ENCODE results near the gene NPM1. TPM values are rescaled to one million over a fixed set of nuclear protein-coding genes. Genes with fewer than 3 reads are reported as not detected.
A peak's percentile ranks its signal among the peaks of the same experiment; 100 is the strongest.

NPM1 gene
- total RNA-seq, 6 donors from 2014 or later = 289 to 646 (median 517) TPM

DNA sequence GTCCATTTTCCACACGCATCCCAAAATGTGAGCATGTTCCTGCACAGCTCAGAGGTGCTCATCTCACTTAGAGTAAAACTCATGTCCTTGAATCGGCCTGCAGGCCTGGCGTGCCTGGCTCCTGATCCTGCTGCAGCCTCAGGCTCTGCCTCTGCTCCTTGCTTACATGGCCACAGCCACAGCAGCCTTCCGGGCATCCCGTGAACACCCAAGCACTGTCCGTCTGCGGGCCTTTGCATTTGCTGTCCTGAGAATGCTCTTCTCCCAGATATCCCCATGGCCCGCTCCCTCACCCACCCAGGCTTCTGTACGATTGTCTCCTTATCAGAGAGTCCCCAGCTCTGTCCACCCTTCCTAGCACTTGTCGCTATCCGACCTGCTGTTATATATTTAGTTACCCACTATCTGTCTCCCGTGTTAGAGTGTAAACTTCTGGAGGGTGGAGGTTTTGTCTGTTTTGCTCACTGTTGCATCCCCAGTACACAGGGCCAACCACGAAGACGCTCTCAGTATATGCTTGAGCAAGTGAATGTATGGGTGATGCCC is 53.7 kb downstream of the NPM1 start:
- TF ChIP-seq POLR2AphosphoS5 (IDR thresholded peaks at IDR 0.05) (no peak), EP300 (IDR thresholded peaks at IDR 0.05) (no peak), CTCF (IDR thresholded peaks at IDR 0.05) (no peak)
- Histone ChIP-seq H3K27ac (no peak overlapping the region), H3K4me1 (peaks cover 0 to 4% (median 0%) of the 10 kb centered on the region in 4 donors), H3K9me3 (no peaks in the 10 kb centered on the region), H3K36me3 (no peaks in the 10 kb centered on the region), H3K27me3 (no peaks in the 10 kb centered on the region), H3K4me3 (no peak overlapping the region)
- ATAC-seq (ENCODE audit: low FRiP score in 2 of 2) (no peak), DNase-seq (no peak)
- WGBS, 2 donors = 87 to 91% methylated on average over 12 to 14 of the region's 14 CpGs

DNA sequence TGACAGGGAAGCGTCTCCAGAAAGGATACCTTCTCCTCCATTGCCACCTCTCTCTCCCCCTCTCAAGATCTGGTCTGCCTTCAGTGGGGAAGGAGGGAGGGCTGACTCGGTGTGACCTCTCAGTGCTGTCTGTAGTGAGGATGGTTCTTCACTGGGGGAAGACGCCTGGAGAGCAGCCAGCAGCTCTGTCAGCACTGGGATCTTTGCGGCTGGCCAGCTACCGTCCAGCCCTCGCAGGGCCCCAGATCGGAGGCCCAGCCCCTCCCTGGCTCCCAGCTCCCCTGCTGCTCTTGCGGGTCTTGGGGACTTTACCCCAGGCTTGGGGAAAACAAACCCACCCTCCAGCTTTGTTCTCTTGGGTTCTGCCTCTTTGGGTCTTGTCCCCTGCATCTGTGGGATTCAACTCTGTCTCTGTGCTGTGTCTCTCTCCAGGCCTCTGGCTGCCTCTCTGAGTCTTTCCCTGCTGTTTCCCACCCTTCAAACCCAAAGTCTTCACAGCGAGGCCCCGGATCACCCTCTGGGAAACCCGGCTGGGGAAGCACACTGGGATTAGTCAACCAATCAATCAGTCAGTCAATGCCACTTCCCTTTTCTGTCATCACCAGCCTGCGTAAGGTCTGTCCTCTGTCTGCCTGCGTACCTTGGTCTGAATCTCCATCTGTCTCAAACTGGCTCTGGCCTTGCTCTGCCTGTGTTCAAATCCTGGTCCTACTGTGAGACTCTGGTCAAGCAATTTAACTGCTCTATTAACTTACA is 54.8 kb downstream of the NPM1 start:
- H3K27me3 ChIP-seq = no peaks in the 10 kb centered on the region
- DNase-seq = no peak
- ATAC-seq (ENCODE audit: low FRiP score in 2 of 2) = no peak
- H3K4me3 ChIP-seq = no peak overlapping the region
- H3K36me3 ChIP-seq = no peaks in the 10 kb centered on the region
- TF ChIP-seq EP300 (IDR thresholded peaks at IDR 0.05) (no peak), POLR2A (IDR thresholded peaks at IDR 0.05) (no peak), CTCF (IDR thresholded peaks at IDR 0.05) (no peak), POLR2AphosphoS5 (IDR thresholded peaks at IDR 0.05) (no peak)
- no peaks in the 10 kb centered on the region for H3K4me1 ChIP-seq
- H3K27ac ChIP-seq = no peak overlapping the region
- no peaks in the 10 kb centered on the region for H3K9me3 ChIP-seq
- WGBS, 2 donors = 62% methylated on average over 12 to 13 of the region's 13 CpGs

DNA sequence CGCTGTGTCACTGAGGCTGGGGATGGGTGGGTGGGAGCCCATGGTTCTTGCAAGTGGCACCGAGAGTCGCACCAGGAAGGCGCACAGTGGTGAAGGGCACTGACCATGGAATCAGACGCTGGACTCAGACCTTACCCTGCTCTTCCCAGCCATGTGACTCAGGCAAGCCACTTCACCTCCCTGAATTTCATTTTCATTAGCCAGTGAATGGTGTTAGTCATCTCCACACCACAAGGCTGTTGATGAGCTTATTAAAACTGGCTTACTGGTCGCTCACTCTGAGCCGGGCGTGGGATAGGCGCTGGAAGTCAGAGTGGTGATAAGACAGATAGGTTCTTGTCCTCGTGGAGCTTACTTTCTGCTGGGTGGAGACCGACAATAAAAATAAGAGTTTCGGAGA is 56.9 kb downstream of the NPM1 start:
- no peaks in the 10 kb centered on the region for H3K27me3 ChIP-seq
- no peaks in the 10 kb centered on the region for H3K4me1 ChIP-seq
- DNase-seq (no peak), ATAC-seq (ENCODE audit: low FRiP score in 2 of 2) (peak in 1 of 2 donors; percentile 20)
- no peaks in the 10 kb centered on the region for H3K9me3 ChIP-seq
- H3K4me3 ChIP-seq = no peak overlapping the region
- TF ChIP-seq POLR2A (IDR thresholded peaks at IDR 0.05) = no peak
- no peak for TF ChIP-seq EP300 (IDR thresholded peaks at IDR 0.05)
- TF ChIP-seq CTCF (IDR thresholded peaks at IDR 0.05) = no peak
- no peak for TF ChIP-seq POLR2AphosphoS5 (IDR thresholded peaks at IDR 0.05)
- WGBS, 2 donors = 92 to 96% methylated on average over 12 of the region's 12 CpGs
- H3K27ac ChIP-seq = no peak overlapping the region
- no peaks in the 10 kb centered on the region for H3K36me3 ChIP-seq

- Histone ChIP-seq H3K27ac (no peak overlapping the region), H3K9me3 (no peaks in the 10 kb centered on the region), H3K4me3 (no peak overlapping the region), H3K4me1 (peaks cover 0 to 11% (median 4%) of the 10 kb centered on the region in 4 donors), H3K36me3 (no peaks in the 10 kb centered on the region), H3K27me3 (no peaks in the 10 kb centered on the region)
- no peak for TF ChIP-seq POLR2AphosphoS5 (IDR thresholded peaks at IDR 0.05)
- ATAC-seq (ENCODE audit: low FRiP score in 2 of 2) (peak; percentile 12 to 81), DNase-seq (no peak)
- WGBS, 2 donors = 87 to 89% methylated on average over 13 to 14 of the region's 14 CpGs
These were observed 58.2 kb downstream of the NPM1 start for GRCh38 chr5:171445644-171446516.

- no peaks in the 10 kb centered on the region for H3K27me3 ChIP-seq
- no peaks in the 10 kb centered on the region for H3K36me3 ChIP-seq
- no peak for TF ChIP-seq CTCF (IDR thresholded peaks at IDR 0.05)
- TF ChIP-seq POLR2A (IDR thresholded peaks at IDR 0.05) = no peak
- TF ChIP-seq POLR2AphosphoS5 (IDR thresholded peaks at IDR 0.05) = no peak
- ATAC-seq (ENCODE audit: low FRiP score in 2 of 2) (no peak), DNase-seq (no peak)
- 84 to 91% methylated on average over 5 of the region's 5 CpGs for WGBS, 2 donors
- peaks cover 4 to 16% (median 8%) of the 10 kb centered on the region in 4 donors for H3K4me1 ChIP-seq
- H3K4me3 ChIP-seq = no peak overlapping the region
- no peak overlapping the region for H3K27ac ChIP-seq
- no peaks in the 10 kb centered on the region for H3K9me3 ChIP-seq
These were observed 59.6 kb downstream of the NPM1 start for GRCh38 chr5:171447226-171447625.
